Transverse colon (tissue), 4 donors: Measurements from ENCODE around the gene NT5C1A.

Experiments used
- EP300 ChIP-seq: sonication (generic); formaldehyde crosslinking; IDR thresholded peaks from one replicate; pipeline ENCODE4 v1.6.1; 2017; ENCODE audit warnings: antibody characterized with exemption, low read depth
- POLR2A ChIP-seq: fragments of 450-650 bp; IDR thresholded peaks from one replicate; pipeline ENCODE4 v1.6.1; 2016; ENCODE audit warnings: antibody characterized with exemption, mild to moderate bottlenecking, moderate library complexity
- POLR2AphosphoS5 ChIP-seq, 3 donors: sonication (generic); formaldehyde crosslinking; IDR thresholded peaks; one replicate each; pipeline ENCODE4 v1.6.1; 2016; ENCODE audit warnings: antibody characterized with exemption in 3 of 3
- TF ChIP-seq, protein P1 (sequence below), 5 experiments: fragments of 200-600 bp in 3 of 5; fragments of 450-650 bp in 2 of 5; sonication (generic) in 3 of 5; IDR thresholded peaks; 1 replicate in 2 of 5; 2 replicates in 3 of 5; pipeline ENCODE4 v1.5.1; 2016 to 2017; ENCODE audit warnings: antibody characterized with exemption in 5 of 5, inconsistent platforms in 3 of 5, mild to moderate bottlenecking in 2 of 5, moderate library complexity in 1 of 5

DNA sequence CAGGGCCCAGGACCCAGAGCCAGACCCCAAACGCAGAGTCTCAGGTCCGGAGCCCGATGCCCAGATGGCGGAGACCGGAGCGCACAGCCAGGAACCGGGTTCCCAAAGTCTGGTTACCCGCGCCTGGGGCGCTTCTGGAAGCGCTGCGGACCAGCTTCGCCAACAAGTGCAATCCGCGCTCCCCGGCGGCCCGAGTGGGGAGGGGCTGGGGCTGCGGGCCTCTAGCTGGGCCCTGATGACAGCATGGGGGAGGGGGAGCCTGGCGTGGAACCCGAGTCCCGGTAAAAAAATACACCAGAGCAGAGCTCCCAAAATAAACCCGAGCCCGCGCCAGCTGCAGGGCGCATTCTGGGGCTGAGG is 494 bp downstream of the NT5C1A start:
- TF ChIP-seq, protein P1, sequence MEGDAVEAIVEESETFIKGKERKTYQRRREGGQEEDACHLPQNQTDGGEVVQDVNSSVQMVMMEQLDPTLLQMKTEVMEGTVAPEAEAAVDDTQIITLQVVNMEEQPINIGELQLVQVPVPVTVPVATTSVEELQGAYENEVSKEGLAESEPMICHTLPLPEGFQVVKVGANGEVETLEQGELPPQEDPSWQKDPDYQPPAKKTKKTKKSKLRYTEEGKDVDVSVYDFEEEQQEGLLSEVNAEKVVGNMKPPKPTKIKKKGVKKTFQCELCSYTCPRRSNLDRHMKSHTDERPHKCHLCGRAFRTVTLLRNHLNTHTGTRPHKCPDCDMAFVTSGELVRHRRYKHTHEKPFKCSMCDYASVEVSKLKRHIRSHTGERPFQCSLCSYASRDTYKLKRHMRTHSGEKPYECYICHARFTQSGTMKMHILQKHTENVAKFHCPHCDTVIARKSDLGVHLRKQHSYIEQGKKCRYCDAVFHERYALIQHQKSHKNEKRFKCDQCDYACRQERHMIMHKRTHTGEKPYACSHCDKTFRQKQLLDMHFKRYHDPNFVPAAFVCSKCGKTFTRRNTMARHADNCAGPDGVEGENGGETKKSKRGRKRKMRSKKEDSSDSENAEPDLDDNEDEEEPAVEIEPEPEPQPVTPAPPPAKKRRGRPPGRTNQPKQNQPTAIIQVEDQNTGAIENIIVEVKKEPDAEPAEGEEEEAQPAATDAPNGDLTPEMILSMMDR (IDR thresholded peaks at IDR 0.05), result no peak
- TF ChIP-seq EP300 (no peak), POLR2A (no peak), POLR2AphosphoS5 (IDR thresholded peaks at IDR 0.05) (no peak)
